Neutrophil (primary cell): Measurements from ENCODE around the gene PUS7.

ENCODE experiments used
- H3K27ac ChIP-seq: fragments of 200-600 bp; sonication (generic); 2 replicates; pipeline ENCODE4 v1.5.1; 2016; ENCODE audit warnings: mild to moderate bottlenecking, moderate library complexity
- H3K27me3 ChIP-seq: fragments of 200-600 bp; sonication (generic); 2 replicates; pipeline ENCODE4 v1.6.0; 2016; ENCODE audit warnings: mild to moderate bottlenecking
- H3K36me3 ChIP-seq: fragments of 200-600 bp; sonication (generic); 2 replicates; pipeline ENCODE4 v1.5.1; 2017
- H3K4me1 ChIP-seq, 2 experiments: fragments of 200-600 bp in 1 of 2; sonication (generic) in 1 of 2; 1 replicate in 1 of 2; 2 replicates in 1 of 2; pipeline versions ENCODE4 v1.5.1 to v1.6.1; 2013 to 2016; ENCODE audit warnings: low read depth in 1 of 2, low read length in 1 of 2, mild to moderate bottlenecking in 1 of 2, moderate library complexity in 1 of 2; ENCODE audit not compliant: control insufficient read depth in 1 of 2, insufficient read depth in 1 of 2
- H3K4me3 ChIP-seq, 2 experiments: fragments of 200-600 bp in 1 of 2; sonication (generic) in 1 of 2; 1 replicate in 1 of 2; 2 replicates in 1 of 2; pipeline ENCODE4 v1.5.1; 2013 to 2016; ENCODE audit warnings: low read depth in 1 of 2, low read length in 1 of 2, mild to moderate bottlenecking in 1 of 2, moderate library complexity in 1 of 2
- H3K9me3 ChIP-seq: fragments of 200-600 bp; sonication (generic); 2 replicates; pipeline ENCODE4 v1.5.1; 2016
- TF ChIP-seq, protein P1 (sequence below): fragments of 200-600 bp; sonication (generic); IDR thresholded peaks from 2 replicates; pipeline ENCODE4 v1.5.1; 2016; ENCODE audit warnings: antibody characterized with exemption

PUS7 gene

DNA sequence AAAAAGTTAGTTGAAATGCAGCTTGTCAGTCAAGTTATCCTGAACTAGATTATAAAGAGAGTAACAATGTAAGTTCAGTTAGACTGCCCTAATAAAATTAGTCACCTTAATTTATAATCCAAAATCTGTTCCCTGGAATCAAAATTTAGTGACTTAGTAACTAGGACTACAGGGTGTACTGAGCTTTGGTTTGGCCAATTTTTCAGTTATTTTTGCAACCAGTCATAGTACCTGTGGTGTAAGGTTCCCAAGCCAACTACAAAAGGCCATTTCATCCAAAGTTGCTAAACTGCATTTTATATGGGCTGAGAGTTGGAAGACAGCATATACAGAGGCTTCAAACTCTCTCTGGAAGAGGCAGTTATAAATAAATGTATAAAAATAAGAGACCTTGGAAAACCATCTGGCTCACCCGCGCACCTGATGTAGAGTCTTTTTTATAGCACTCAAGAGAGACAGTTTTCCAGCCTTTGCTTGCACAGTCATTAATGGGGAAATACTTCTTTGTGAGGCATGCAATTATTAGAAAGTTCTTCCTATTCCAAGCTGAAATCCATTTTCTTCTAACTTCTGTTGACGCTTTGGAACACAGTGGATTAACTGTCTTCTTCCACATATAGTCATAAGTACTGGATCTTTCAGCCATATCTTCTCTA lies 59.2 kb downstream of the PUS7 start:
- H3K36me3 ChIP-seq: no peaks in the 10 kb centered on the region
- H3K9me3 ChIP-seq: no peaks in the 10 kb centered on the region
- peaks cover 13 to 21% of the 10 kb centered on the region in 2 experiments for H3K4me1 ChIP-seq
- H3K4me3 ChIP-seq: no peak overlapping the region
- TF ChIP-seq, protein P1, sequence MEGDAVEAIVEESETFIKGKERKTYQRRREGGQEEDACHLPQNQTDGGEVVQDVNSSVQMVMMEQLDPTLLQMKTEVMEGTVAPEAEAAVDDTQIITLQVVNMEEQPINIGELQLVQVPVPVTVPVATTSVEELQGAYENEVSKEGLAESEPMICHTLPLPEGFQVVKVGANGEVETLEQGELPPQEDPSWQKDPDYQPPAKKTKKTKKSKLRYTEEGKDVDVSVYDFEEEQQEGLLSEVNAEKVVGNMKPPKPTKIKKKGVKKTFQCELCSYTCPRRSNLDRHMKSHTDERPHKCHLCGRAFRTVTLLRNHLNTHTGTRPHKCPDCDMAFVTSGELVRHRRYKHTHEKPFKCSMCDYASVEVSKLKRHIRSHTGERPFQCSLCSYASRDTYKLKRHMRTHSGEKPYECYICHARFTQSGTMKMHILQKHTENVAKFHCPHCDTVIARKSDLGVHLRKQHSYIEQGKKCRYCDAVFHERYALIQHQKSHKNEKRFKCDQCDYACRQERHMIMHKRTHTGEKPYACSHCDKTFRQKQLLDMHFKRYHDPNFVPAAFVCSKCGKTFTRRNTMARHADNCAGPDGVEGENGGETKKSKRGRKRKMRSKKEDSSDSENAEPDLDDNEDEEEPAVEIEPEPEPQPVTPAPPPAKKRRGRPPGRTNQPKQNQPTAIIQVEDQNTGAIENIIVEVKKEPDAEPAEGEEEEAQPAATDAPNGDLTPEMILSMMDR: no peak
- H3K27me3 ChIP-seq: no peaks in the 10 kb centered on the region
- peak overlapping the region; percentile 58 for H3K27ac ChIP-seq

DNA sequence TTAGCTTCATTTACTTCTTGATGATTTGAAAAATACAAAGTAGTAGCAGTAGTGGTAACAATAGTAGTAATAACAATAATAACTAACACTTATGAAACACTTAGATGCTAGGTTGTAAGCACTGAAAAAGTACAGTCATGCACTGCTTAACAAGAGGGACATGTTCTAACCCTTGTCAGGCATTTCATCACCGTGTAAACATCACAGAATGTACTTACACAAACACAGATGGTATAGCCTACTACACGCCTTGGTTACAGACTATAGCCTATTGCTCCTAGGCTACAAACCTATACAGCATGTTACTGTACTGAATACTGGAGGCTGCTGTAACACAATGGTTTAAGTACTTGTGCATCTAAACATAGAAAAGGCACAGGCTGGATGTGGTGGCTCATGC lies 60.6 kb downstream of the PUS7 start:
- Histone ChIP-seq H3K27me3 (no peaks in the 10 kb centered on the region), H3K27ac (no peak overlapping the region), H3K4me3 (no peak overlapping the region), H3K4me1 (peaks cover 13 to 21% of the 10 kb centered on the region in 2 experiments), H3K36me3 (no peaks in the 10 kb centered on the region), H3K9me3 (no peaks in the 10 kb centered on the region)
- TF ChIP-seq, protein P1: no peak

DNA sequence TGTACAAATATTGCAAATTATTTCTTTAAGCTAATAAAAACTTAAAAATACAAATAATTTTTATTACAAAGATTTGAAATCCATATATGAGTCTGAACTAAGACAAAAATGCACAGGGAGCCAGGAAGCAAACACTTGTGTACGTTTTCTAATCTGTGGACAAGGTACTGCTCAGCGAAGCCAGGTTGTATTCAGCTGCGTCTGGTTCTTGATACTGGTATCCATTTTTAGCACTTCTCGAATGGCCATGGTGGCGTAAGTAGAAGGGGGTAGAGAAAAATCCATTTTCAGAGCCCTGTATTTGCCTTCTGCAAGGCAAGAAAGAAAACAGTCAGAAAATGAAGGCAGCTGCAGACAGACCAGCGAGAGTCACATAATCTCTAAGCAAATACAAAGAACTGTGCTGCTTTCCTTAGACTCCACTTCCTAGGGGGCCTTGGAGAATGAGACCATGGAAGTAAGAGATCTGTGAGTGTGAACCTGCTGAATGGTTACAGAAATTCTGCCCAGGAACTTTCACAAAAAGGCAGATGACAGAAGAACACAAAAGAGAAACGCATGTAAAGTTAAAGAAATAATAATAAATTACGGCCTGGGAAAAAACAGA lies 64.3 kb downstream of the PUS7 start:
- H3K4me3 ChIP-seq: no peak overlapping the region

DNA sequence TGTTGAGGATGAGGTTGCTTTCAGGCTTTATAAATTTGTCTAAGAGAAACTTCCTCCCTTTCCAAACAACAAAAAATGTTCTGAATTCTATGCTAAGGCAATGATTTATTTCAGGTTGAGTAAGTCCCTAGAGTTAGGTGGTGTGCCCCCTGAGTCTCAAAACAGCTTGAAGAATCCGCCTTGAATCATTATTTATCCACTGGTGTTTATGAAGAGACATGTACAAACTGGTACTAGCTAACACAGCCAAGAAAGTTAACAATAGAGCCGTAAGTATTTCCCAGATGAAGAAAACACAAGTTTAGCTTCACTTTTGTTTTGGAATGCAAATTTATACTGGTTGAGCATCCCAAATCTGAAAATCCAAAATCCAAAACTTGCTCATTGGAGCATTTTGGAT lies 67.2 kb downstream of the PUS7 start:
- no peaks in the 10 kb centered on the region for H3K27me3 ChIP-seq
- peak overlapping the region; percentile 70 for H3K27ac ChIP-seq
- TF ChIP-seq, protein P1: no peak
- H3K9me3 ChIP-seq: no peaks in the 10 kb centered on the region
- H3K4me3 ChIP-seq: no peak overlapping the region
- H3K4me1 ChIP-seq: peaks cover 38 to 49% of the 10 kb centered on the region in 2 experiments
- no peaks in the 10 kb centered on the region for H3K36me3 ChIP-seq

More for the DNA sequence above, 64.3 kb downstream of the PUS7 start:
- H3K27me3 ChIP-seq: no peaks in the 10 kb centered on the region
- peaks cover 33 to 39% of the 10 kb centered on the region in 2 experiments for H3K4me1 ChIP-seq
- H3K36me3 ChIP-seq: no peaks in the 10 kb centered on the region
- no peak overlapping the region for H3K27ac ChIP-seq
- no peaks in the 10 kb centered on the region for H3K9me3 ChIP-seq
- TF ChIP-seq, protein P1: no peak

DNA sequence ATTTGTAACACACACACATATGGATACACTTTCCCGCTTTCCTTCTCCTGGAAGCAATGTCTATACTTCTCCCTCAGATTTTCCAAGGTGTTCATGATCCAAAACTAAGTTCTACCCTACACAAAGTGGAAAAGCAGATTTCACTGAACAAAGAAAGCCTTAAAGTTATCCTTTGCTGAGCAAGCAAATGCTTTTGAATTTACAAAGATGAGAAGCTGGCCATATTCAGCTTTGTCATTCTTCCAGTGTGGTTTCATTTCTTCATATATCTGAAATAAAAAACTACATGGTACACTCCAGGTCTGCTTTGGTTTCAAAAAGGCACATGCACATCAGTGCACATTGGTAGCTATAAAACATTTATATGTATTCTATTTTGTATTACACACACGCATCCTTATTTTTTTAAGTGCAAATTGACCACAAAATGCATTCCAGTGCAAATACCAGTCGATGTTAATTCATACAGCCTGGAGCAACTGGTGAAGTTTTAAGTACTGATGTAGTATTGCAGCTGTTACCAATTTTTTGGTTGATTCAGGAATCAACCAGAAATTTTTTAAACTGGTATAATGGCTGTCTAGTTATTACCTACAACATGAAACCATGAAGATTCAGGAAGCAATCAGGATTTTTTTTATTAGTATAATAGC lies 67.8 kb downstream of the PUS7 start:
- no peaks in the 10 kb centered on the region for H3K27me3 ChIP-seq
- H3K9me3 ChIP-seq: no peaks in the 10 kb centered on the region
- H3K36me3 ChIP-seq: no peaks in the 10 kb centered on the region
- peak overlapping the region; percentile 70 for H3K27ac ChIP-seq
- no peak overlapping the region for H3K4me3 ChIP-seq
- peaks cover 45 to 56% of the 10 kb centered on the region in 2 experiments for H3K4me1 ChIP-seq
- TF ChIP-seq, protein P1: no peak
